Pericardium fibroblast (primary cell): ENCODE measurements around the gene HSD17B4. TPM values are rescaled to one million over a fixed set of nuclear protein-coding genes. Genes with fewer than 3 reads are reported as not detected.

Experiments
- total RNA-seq: library from RNA; depleted of rRNA; stranded (reverse); fragments of >200 nt; gene quantifications from 2 replicates; pipeline ENCODE4 v1.2.3, GENCODE V29; 2015

The HSD17B4 gene
- 116 and 130 TPM in 2 replicates for total RNA-seq

GRCh38 chr5:119452373-119453039 lies at the start of gene HSD17B4:
TSS of gene HSD17B4 (plus strand) at chr5:119452497. CDS start at chr5:119452576, 79 bp downstream.

Other genes with a start within 250 kb of the HSD17B4 start
- 6.5 and 26.4 TPM in 2 replicates for gene TNFAIP8, start 96.5 kb upstream of the HSD17B4 start, total RNA-seq
- not detected in 2 replicates for gene FAM170A, start 177.1 kb downstream of the HSD17B4 start, total RNA-seq